ENCODE measurements around the gene YPEL1.

YPEL1 gene

DNA sequence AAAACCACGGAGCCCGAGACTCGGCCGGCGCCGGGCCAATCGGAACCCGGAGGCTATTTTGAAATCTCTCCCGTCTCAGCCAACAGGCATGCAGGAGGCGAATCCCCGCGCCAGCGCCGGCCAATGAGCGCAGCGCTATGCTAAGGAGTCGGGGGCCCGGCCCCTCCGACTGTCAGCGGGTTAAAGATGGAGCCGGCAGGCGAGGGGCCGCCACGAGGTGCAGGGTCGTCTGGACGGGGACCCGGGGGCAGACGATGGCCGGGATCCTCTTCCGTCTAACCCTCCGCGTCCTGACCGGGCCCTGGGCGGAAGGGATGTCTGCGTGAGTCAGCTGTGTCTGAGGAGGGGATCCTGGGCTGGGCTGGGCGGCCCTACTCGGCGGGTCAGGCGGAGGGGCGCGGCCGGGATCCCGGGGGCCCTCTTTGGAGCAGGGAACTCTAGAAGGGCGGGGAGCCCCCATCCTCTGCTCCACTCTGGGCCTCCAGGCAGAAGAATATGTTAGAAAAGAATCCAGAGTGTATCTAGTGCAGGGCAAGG, 83.5 kb downstream of the YPEL1 start:
- TF ChIP-seq GATA2 (IDR thresholded peaks at IDR 0.05; ENCODE audit: low read depth, low read length) (no peak), GATA3 (IDR thresholded peaks at IDR 0.05; ENCODE audit: low read depth, low read length) (no peak)

DNA sequence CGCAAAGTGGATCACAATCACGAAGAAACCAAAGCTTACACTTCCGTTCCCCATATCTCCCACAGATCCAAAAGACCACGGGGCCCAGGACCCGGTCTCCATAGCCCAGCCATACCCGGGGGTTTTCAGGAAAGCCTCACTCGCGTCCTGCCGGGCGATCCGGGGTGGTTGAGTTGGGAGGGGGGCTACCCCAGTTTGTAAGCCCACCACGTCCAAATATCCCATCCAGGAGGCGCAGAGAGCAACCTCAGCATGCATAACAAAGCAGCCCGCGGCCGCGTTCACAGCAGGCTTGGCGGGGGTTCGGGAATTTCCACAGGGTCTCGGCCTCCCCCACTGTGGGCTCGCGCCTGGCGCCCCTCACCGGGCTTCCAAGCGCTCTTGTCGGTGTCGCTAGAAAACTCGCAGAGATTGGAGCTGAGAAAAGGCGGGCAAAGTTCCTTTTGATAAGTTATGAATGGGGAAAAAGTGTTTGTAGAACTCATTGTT, 84.0 kb downstream of the YPEL1 start:
- TF ChIP-seq GATA3 (IDR thresholded peaks at IDR 0.05; ENCODE audit: low read depth, low read length) (no peak), GATA2 (IDR thresholded peaks at IDR 0.05; ENCODE audit: low read depth, low read length) (no peak)

DNA sequence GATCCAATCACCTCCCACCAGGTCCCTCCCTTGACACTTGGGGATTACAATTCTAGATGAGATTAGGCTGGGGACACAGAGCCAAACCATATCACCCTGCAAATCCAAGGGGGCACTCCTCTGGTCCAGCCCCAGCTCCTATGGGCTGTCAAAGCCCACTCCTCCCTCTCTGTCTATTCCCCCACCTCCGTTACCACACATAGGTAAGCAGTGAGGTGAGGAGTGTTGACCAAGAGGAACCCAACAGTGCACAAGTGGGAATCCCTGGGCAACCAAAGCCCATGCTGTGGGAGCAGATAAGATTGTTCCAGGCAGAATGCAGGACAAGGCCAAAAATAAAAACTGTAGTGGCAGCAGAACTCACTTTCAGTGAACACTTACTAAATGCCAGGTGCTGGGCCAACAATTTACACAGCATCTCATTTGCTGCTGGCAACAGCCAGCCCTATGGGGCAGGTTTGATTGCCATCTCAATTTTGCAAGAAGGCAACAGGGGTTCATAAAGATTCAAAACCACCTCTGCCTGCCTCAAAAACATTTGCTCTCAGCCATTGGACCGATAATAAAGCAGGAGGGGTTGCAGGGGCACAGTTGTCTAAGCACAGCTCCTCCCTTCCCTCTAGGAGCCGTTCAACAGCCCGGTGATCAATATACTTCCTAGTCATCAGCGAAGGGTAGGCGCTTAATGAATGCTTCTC, 84.6 kb downstream of the YPEL1 start:
- no peak for TF ChIP-seq GATA3 (IDR thresholded peaks at IDR 0.05; ENCODE audit: low read depth, low read length)
- no peak for TF ChIP-seq GATA2 (IDR thresholded peaks at IDR 0.05; ENCODE audit: low read depth, low read length)

- no peak for TF ChIP-seq GATA2 (IDR thresholded peaks at IDR 0.05; ENCODE audit: low read depth, low read length)
- no peak for TF ChIP-seq GATA3 (IDR thresholded peaks at IDR 0.05; ENCODE audit: low read depth, low read length)
Measured at GRCh38 chr22:21650280-21650679, 85.3 kb downstream of the YPEL1 start.
